Memory B cell (primary cell): ENCODE results near the gene FBXL16.

Source experiments
- ATAC-seq: fragments of 150-1000 bp; cut with Tn5 transposase; 2 replicates; pipeline ENCODE4 v1.10.0; 2021; ENCODE audit warnings: low read depth, mild to moderate bottlenecking, moderate library complexity
- DNase-seq, 2 donors: peaks; one replicate each; pipeline ENCODE4 v3.0.0; 2022; ENCODE audit warnings: low spot score in 2 of 2
- H3K27ac Mint-ChIP-seq: one replicate; pipeline ENCODE4 v1.8.0; 2022; ENCODE audit warnings: mild to moderate bottlenecking, moderate library complexity, mixed read lengths
- H3K27me3 Mint-ChIP-seq: one replicate; pipeline ENCODE4 v1.8.0; 2022; ENCODE audit warnings: mixed read lengths
- H3K36me3 Mint-ChIP-seq: one replicate; pipeline ENCODE4 v1.8.0; 2022; ENCODE audit warnings: mild to moderate bottlenecking, mixed read lengths
- H3K4me1 Mint-ChIP-seq: one replicate; pipeline ENCODE4 v1.8.0; 2022; ENCODE audit warnings: mixed read lengths
- H3K4me3 Mint-ChIP-seq: one replicate; pipeline ENCODE4 v1.8.0; 2022; ENCODE audit warnings: mild to moderate bottlenecking, moderate library complexity, mixed read lengths
- H3K9me3 Mint-ChIP-seq: one replicate; pipeline ENCODE4 v1.8.0; 2022; ENCODE audit warnings: mixed read lengths

FBXL16 gene

DNA sequence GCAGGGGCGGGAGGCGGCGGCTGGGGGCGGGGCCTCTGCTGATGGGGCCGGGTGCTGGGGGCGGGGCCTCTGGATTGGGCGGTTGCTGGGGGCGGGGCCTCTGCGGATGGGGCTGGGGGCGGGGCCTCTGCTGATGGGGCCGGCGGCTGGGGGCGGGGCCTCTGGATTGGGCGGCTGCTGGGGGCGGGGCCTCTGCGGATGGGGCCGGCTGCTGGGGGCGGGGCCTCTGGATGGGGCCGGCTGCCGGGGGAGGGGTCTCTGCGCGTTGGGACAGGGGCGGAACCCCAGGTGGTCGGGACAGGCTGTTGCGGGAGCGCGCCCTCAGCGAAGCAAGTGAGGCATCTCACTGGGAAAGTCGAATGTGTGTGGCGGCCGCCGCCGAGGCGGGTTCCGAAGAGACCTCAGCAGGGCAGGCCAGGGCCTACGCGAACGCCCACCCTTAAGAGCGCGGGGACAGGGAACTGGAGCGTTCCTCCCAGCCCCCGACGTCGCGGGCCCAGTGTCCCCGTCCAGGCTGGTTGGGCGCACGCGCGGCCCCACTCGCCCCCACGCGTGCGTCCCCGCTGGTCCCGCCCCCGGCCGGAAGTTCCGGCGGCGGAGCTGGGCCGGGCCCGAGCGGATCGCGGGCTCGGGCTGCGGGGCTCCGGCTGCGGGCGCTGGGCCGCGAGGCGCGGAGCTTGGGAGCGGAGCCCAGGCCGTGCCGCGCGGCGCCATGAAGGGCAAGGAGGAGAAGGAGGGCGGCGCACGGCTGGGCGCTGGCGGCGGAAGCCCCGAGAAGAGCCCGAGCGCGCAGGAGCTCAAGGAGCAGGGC lies 25.6 kb downstream of the FBXL16 start, which contains the start of gene STUB1:
Gene STUB1 (plus strand): TSS at position 597 of the 811 bp plus-strand sequence. CDS start 116 bp downstream, at position 713.
- H3K27me3 Mint-ChIP-seq, result peaks cover 5% of the 10 kb centered on the region
- no peaks in the 10 kb centered on the region for H3K9me3 Mint-ChIP-seq
- H3K4me3 Mint-ChIP-seq, result peak within 1 kb of the TSS; percentile 85
- H3K27ac Mint-ChIP-seq, result no peak within 1 kb of the TSS
- peak; percentile 84 to 85 for DNase-seq
- ATAC-seq, result peak; percentile 50
- peaks cover 15% of the 10 kb centered on the region for H3K4me1 Mint-ChIP-seq
- H3K36me3 Mint-ChIP-seq, result peaks cover 6% of the 10 kb centered on the region

- H3K27me3 Mint-ChIP-seq, result peaks cover 8% of the 10 kb centered on the region
- DNase-seq, result no peak
- peak overlapping the region; percentile 84 for H3K4me3 Mint-ChIP-seq
- H3K4me1 Mint-ChIP-seq, result peaks cover 18% of the 10 kb centered on the region
- H3K9me3 Mint-ChIP-seq, result no peaks in the 10 kb centered on the region
- ATAC-seq, result no peak
- H3K36me3 Mint-ChIP-seq, result peaks cover 6% of the 10 kb centered on the region
- H3K27ac Mint-ChIP-seq, result no peak overlapping the region
Observed at GRCh38 chr16:678858-679813, 26.5 kb downstream of the FBXL16 start.

DNA sequence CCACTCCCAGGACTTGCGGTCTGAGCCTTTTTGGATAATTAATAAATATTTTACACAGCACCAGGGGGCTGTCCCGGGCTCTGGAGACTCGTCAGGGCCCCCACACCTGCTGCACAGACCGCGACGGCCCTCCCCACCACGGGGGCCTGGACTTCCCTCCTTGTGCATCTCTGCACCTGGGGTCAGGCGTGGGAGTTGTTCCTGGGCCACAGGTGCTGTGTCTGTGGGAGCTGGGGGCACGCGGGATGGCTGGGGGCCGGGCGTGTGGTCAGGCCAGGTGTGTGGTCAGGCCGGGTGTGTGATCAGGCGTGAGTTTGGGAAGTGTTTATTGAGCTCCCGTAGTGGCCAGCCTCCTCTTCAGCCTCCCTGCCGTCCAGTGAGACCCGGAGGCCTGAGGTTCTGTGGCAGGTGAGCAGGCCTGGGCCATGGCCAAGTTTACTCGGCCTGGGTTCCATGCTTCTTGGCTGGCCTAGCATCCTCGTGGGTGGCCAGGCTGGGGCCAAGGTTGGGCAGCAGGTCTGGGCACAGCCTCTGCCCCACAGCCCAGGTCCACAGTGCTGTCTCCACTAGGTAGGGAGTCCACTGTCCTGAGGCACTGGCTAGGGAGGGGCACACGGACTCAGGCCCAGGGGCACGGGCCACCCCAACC lies 27.3 kb downstream of the FBXL16 start:
- H3K36me3 Mint-ChIP-seq, result peaks cover 6% of the 10 kb centered on the region
- peaks cover 18% of the 10 kb centered on the region for H3K4me1 Mint-ChIP-seq
- no peak for DNase-seq
- H3K4me3 Mint-ChIP-seq, result no peak overlapping the region
- H3K27me3 Mint-ChIP-seq, result peaks cover 8% of the 10 kb centered on the region
- H3K27ac Mint-ChIP-seq, result no peak overlapping the region
- ATAC-seq, result no peak
- no peaks in the 10 kb centered on the region for H3K9me3 Mint-ChIP-seq

DNA sequence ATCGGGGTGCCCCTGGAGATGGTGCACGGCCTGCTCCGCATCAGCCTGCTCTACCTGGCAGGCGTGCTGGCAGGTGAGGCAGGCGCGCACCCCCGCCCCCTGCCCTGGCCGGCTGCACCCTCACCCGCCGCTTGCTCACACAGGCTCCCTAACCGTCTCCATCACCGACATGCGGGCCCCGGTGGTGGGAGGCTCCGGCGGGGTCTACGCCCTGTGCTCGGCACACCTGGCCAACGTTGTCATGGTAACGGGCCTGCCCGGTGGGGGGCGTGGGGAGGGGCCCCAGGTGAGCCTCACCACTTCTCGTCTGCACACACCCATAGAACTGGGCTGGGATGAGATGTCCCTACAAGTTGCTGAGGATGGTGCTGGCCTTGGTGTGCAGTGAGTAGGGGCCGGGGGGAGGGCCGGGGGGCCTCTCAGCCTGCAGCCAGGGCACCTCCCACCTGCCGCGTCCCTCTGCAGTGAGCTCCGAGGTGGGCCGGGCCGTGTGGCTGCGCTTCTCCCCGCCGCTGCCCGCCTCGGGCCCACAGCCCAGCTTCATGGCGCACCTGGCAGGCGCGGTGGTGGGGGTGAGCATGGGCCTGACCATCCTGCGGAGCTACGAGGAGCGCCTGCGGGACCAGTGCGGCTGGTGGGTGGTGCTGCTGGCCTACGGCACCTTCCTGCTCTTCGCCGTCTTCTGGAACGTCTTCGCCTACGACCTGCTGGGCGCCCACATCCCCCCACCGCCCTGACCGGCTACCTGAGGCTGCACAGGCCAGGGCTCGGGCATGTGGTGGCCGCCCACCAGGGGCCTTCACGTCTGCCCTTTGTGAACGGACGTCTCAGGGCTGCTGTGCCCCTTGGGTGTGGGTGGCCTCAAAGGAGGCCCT lies 28.0 kb downstream of the FBXL16 start:
- no peak overlapping the region for H3K27ac Mint-ChIP-seq

DNA sequence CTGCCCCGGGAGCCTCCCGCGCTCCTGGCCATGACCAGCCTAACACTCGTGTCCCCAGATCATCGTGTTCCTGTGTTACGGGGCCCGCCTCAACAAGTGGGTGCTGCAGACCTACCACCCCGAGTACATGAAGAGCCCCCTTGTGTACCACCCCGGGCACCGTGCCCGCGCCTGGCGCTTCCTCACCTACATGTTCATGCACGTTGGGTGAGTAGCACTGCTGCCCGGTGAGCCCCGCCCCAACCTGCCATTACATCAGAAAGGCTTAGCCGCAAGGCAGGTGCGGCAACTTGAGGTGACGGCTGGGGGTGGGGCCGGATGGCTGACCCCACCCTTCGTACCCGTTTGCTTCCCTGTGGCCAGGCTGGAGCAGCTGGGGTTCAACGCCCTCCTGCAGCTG lies 28.7 kb downstream of the FBXL16 start:
- DNase-seq, result no peak
- H3K36me3 Mint-ChIP-seq, result peaks cover 6% of the 10 kb centered on the region
- H3K4me3 Mint-ChIP-seq, result peak overlapping the region; percentile 29
- peaks cover 15% of the 10 kb centered on the region for H3K4me1 Mint-ChIP-seq
- no peak overlapping the region for H3K27ac Mint-ChIP-seq
- H3K27me3 Mint-ChIP-seq, result peaks cover 8% of the 10 kb centered on the region
- H3K9me3 Mint-ChIP-seq, result no peaks in the 10 kb centered on the region
- peak; percentile 14 for ATAC-seq

More for the DNA sequence above, 28.0 kb downstream of the FBXL16 start:
- Mint-ChIP-seq H3K36me3 (peaks cover 9% of the 10 kb centered on the region), H3K9me3 (no peaks in the 10 kb centered on the region), H3K27me3 (peaks cover 8% of the 10 kb centered on the region), H3K4me3 (peak overlapping the region; percentile 29), H3K4me1 (peaks cover 16% of the 10 kb centered on the region)
- ATAC-seq (no peak), DNase-seq (no peak)

GRCh38 chr16:676565-676902 lies 29.1 kb downstream of the FBXL16 start:
- Mint-ChIP-seq H3K4me1 (peaks cover 15% of the 10 kb centered on the region), H3K4me3 (peak overlapping the region; percentile 14)

GRCh38 chr16:675884-676564 lies 29.6 kb downstream of the FBXL16 start:
- peaks cover 7% of the 10 kb centered on the region for H3K36me3 Mint-ChIP-seq
- H3K9me3 Mint-ChIP-seq, result no peaks in the 10 kb centered on the region
- H3K27ac Mint-ChIP-seq, result no peak overlapping the region
- ATAC-seq (no peak), DNase-seq (no peak)
- H3K4me1 Mint-ChIP-seq, result peaks cover 14% of the 10 kb centered on the region
- H3K27me3 Mint-ChIP-seq, result peaks cover 8% of the 10 kb centered on the region
- no peak overlapping the region for H3K4me3 Mint-ChIP-seq

More at GRCh38 chr16:676565-676902, 29.1 kb downstream of the FBXL16 start:
- Mint-ChIP-seq H3K9me3 (no peaks in the 10 kb centered on the region), H3K27me3 (peaks cover 8% of the 10 kb centered on the region), H3K27ac (no peak overlapping the region), H3K36me3 (peaks cover 6% of the 10 kb centered on the region)
- DNase-seq (no peak), ATAC-seq (no peak)

- Mint-ChIP-seq H3K36me3 (peaks cover 10% of the 10 kb centered on the region), H3K27me3 (peaks cover 8% of the 10 kb centered on the region), H3K9me3 (no peaks in the 10 kb centered on the region), H3K27ac (no peak within 1 kb of the TSS), H3K4me1 (peaks cover 13% of the 10 kb centered on the region), H3K4me3 (peak within 1 kb of the TSS; percentile 61)
- DNase-seq (no peak), ATAC-seq (no peak)
Observed at GRCh38 chr16:674968-675883, 30.4 kb downstream of the FBXL16 start, which contains the start of gene RHBDL1. RHBDL1 (plus strand) TSS chr16:675671; CDS start chr16:675791, 120 bp downstream.

- Mint-ChIP-seq H3K27me3 (peaks cover 8% of the 10 kb centered on the region), H3K27ac (no peak overlapping the region), H3K9me3 (no peaks in the 10 kb centered on the region), H3K4me1 (peaks cover 11% of the 10 kb centered on the region), H3K36me3 (peaks cover 10% of the 10 kb centered on the region), H3K4me3 (no peak overlapping the region)
- ATAC-seq, result no peak
- no peak for DNase-seq
Observed at GRCh38 chr16:674214-674881, 31.3 kb downstream of the FBXL16 start.

GRCh38 chr16:673399-673991 lies 32.1 kb downstream of the FBXL16 start:
- ATAC-seq (no peak), DNase-seq (no peak)
- no peak overlapping the region for H3K27ac Mint-ChIP-seq
- H3K4me1 Mint-ChIP-seq, result peaks cover 9% of the 10 kb centered on the region
- H3K27me3 Mint-ChIP-seq, result peaks cover 8% of the 10 kb centered on the region
- no peaks in the 10 kb centered on the region for H3K9me3 Mint-ChIP-seq
- no peak overlapping the region for H3K4me3 Mint-ChIP-seq
- H3K36me3 Mint-ChIP-seq, result peaks cover 10% of the 10 kb centered on the region

- Mint-ChIP-seq H3K9me3 (no peaks in the 10 kb centered on the region), H3K27ac (no peak overlapping the region), H3K4me1 (peaks cover 6% of the 10 kb centered on the region), H3K36me3 (peaks cover 10% of the 10 kb centered on the region), H3K27me3 (peaks cover 8% of the 10 kb centered on the region), H3K4me3 (no peak overlapping the region)
- ATAC-seq, result no peak
- no peak for DNase-seq
Observed at GRCh38 chr16:672851-673250, 32.8 kb downstream of the FBXL16 start.
